Stimulated activated CD4-positive, alpha-beta T cell treated with anti-CD3 and anti-CD28 coated beads, TNF-alpha, amount 100 ng/mL, for 48 hours (primary cell): Measurements from ENCODE around the gene NCKAP5.

Source experiments
- DNase-seq, 3 donors: peaks; one replicate each; pipeline ENCODE4 v3.0.0-alpha.2; 2020; ENCODE audit warnings: low read depth in 3 of 3

The NCKAP5 gene

DNA sequence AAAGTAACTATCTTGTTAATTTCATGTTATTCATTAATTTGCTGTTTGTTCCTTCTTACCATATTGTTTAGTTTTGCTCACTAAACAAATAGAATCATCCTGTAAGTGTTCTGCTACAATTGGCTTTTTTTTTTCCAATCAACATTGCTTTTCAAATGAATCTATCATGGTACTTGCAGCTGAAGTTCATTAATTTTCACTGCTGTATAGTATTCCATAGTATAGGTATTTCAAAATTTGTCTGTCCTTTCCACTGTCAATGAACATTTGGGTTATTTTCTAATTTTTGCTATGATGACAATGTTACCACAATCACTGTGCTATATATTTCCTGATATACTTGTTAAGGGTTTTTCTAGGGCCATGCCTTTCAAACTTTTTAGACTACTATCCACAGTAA, 809.3 kb downstream of the NCKAP5 start:
- DNase-seq, result no peak

DNA sequence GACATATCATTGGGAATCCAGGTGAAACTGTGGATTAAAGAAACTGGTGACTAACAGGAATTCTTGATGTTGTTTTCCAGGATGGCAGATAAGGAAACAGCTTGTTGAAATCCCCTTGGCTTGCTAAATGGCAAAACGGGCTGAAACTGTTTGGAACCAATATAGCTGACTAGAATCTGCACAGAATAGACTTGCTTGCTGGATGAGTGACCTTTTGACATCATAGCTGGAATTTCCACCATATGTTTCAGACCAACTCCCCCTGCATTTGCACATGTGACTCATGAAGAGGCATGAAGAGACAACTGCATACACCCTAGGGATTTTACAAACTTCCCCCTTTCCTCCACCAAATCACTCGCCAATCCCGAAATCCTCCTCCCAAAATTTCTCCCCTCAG, 810.6 kb downstream of the NCKAP5 start:
- DNase-seq, result no peak

DNA sequence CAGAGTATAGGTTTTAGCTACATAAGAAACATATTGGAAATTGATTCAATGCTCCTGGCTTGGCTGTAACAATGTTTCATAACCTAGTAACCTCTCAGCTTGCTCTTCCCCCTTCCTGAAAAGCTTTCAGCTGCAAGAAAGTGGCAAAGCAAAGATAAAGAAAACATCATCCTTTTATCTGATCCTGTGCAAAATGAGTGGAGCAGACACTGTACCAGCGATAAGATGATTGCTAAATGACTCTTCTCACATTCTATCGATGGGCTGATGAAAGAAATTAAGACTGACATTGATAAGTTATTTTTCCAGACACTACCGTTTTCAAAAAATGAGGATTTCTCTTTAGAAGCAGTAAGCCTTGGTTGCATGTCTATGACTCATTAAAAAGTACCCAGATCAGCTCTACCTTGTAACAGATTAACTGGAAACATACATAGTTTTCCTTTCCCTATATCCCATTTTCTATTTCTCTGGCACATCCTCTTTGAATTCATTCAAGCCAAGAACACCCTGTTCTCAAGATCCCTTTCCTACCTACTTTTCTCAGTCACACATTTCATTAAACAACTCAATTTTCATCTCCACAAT, 811.2 kb downstream of the NCKAP5 start:
- no peak for DNase-seq

GRCh38 chr2:132754867-132755472, 813.3 kb downstream of the NCKAP5 start:
- no peak for DNase-seq

DNA sequence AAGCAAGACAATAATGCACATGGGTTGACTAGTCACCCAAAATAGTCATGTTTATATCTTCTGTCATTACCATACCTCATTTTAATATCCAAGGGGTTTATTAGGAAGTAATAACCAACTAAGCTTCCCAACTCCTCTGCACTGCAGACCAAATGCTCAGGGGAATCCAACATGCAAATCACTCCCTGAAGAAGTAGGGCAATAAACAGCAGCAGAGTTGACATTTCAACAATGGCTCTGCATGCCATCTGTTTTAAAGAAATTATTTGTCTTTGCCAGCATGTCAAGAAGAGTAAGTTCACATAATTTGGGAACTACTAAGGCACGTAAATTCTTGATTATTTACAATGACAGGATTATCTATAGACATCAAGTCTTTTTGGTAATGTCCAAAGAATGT, 813.9 kb downstream of the NCKAP5 start:
- no peak for DNase-seq

DNA sequence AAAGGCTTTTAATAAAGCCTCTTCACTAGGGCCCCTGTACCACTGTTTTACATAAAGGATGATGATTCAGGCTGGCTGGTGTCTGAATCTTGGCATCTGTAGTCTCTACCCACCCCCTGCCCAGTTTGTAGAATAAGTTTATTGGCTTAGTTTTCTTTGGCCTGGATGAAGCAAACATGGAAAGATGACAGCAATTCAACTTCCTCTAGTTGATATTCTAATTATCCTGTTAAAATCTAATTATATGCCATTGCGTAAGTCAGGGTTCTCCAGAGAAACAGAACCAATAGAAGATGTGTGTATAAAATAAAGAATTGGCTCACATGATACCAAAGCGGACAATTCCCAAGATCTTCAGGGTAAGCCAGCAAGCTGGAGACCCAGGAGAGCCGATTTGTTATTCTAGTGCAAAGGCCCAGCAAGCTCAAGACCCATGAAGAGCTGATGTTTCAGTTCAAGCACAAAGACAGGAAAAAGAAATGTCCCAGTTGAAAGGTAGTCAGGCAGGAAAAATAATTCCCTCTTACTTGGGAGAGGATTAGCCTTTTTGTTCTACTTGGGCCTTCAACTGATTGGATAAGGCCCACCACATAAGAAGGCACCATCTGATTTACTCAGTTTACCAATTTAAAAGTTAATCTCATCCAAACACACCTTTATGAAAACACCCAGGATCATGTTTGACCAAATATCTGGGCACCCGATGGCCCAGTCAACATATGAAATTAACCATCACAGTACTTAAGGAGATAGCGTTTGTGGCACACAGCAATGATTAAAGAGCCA, 815.6 kb downstream of the NCKAP5 start:
- DNase-seq, result no peak

DNA sequence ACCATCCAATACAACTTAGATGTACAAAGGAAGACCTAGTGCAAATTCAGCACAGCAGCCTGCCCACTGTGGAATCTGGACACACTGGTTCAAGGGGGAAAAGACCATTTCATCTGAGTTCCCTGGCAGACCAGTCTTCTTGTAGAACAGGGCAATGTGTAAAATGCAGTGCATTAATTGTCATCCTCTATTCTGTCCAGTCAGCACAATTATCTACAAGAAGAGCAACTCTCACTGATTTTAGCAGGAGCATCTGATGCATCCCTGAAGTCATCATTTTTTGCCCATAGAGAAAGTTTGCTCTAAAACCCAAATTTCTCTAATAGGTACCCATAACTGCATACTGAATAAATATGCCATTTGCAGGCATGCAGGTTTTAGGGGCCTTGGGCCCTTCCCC, 816.4 kb downstream of the NCKAP5 start:
- no peak for DNase-seq

- DNase-seq, result no peak
These were observed 817.7 kb downstream of the NCKAP5 start for GRCh38 chr2:132750606-132751005.

DNA sequence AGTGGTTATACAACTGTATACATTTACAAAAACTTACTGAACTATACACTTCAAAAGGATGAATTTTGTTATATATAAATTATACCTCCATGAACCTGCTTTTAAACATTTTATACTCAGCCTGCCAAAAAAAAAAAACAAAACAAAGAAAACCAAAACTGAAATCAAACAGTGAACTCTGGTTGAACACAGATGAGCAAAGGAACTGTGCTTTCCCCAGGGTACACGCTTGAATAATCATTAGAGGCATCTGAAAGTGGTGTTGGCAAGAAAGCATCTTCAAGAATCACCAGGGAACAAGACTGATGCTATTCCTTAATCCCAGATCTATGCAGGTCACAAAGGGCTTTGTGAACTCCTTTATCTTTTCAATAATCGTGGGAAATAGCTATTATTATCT, 821.2 kb downstream of the NCKAP5 start:
- no peak for DNase-seq

- DNase-seq, result no peak
These were observed 826.5 kb downstream of the NCKAP5 start for GRCh38 chr2:132741754-132742153.

- no peak for DNase-seq
These were observed 828.1 kb downstream of the NCKAP5 start for GRCh38 chr2:132740081-132740720.

- no peak for DNase-seq
These were observed 830.0 kb downstream of the NCKAP5 start for GRCh38 chr2:132738223-132738622.

- DNase-seq, result no peak
These were observed 832.2 kb downstream of the NCKAP5 start for GRCh38 chr2:132736059-132736458.

DNA sequence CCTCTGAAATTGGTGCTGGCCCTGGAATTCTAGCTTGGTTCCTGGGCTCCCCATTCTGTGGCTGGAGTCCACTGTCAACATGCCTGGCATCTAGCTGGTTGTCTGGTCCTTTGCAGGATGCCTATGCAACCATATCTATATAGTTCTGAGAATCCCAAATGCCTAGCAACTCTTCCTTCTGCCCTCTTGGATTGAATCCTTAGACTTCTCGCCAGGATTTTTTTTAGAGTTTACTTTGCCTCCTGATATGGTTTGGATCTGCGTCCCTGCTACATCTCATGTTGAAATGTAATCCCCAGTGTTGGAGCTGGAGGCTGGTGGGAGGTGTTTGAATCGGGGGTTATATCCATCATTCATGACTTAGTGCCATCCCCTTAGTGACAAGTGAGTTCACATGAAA, 833.3 kb downstream of the NCKAP5 start:
- no peak for DNase-seq

GRCh38 chr2:132733094-132733493, 835.2 kb downstream of the NCKAP5 start:
- no peak for DNase-seq

GRCh38 chr2:132732694-132733093, 835.6 kb downstream of the NCKAP5 start:
- no peak for DNase-seq

DNA sequence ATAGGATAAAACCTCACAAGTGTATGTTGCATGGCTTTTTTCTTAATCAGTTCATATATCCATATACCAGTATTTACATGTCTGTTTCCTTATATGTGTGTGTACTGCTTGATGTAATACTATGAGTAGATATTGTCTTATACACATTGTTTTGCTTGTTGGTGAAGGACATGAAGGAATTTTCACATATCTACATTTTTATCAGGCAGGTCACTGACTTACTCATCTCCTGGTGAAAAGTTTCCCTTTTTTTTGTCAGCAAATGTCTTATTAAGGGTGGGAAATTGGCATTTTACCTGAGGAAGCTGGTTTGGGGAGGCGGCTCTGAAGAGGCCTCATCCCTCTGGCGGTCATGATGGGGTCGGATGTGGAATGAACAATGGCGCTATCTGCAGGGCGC, 836.8 kb downstream of the NCKAP5 start:
- no peak for DNase-seq

DNA sequence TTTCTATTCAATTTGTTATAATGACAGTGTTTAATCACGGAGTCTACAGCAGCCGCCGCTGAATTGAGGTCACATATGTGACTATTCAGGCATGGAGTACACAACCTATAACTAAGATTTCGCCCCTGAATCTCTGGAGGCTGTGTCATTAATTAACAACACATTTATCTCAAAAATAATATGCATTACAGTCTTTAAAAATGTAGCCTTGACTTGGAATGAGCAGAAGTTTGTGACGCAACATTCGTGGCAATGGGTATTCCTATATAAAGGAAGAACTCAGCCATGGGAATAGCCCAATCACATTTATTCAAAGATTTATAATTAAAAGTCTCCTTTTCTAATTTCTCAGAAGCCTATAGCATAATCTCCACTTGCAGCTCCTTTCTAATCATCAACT, 837.7 kb downstream of the NCKAP5 start:
- DNase-seq, result no peak

DNA sequence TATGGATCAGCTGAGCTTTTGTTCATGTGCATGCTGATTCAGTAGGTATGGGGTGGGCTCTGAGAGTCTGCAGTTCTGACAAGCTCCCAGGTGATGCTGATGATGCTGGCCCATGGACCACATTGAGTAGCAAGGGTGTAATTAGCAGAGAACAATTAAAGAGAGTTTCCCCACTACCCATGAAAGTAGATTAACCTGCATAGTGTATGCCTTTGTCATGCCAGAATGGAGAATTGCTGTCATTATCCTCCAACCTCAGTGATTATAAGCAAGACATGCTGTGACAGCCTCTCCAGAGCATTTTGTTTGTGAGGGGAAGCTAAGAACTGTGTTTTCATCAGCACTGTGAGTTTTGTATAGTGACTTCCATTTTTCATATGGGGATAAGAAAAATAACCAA, 838.7 kb downstream of the NCKAP5 start:
- no peak for DNase-seq

GRCh38 chr2:132726155-132726554, 842.1 kb downstream of the NCKAP5 start:
- no peak for DNase-seq

GRCh38 chr2:132725748-132726147, 842.5 kb downstream of the NCKAP5 start:
- no peak for DNase-seq

DNA sequence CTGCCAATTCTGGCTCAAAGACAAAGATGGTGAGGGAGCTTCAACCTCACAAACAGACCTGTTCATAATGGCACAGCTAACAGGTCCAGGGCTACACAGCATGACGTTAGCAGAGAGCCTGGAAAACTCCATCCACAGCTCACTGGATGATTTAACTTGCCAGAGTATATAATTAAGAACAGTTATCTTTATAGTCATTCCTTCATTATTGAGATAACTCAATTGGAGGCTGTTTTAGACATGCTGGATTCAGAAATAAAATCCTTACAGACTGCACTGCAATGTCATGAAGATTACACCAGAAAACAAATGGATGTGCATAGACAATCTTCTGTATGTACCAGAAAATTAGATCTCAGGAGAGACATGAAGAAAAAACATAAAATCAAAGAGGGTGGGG, 843.1 kb downstream of the NCKAP5 start:
- DNase-seq, result no peak

- DNase-seq, result no peak
These were observed 846.3 kb downstream of the NCKAP5 start for GRCh38 chr2:132721938-132722337.
